Natural killer cell (primary cell): Measurements from ENCODE around the gene CAMK4. TPM values are rescaled to one million over a fixed set of nuclear protein-coding genes. Genes with fewer than 3 reads are reported as not detected.

ENCODE experiments used
- ATAC-seq, 3 donors: fragments of 150-1000 bp in 2 of 3; fragments of 200-7000 bp in 1 of 3; cut with Tn5 transposase; 1 replicate in 1 of 3; 2 replicates in 2 of 3; pipeline ENCODE4 v1.10.0; 2021; ENCODE audit warnings: mild to moderate bottlenecking in 2 of 3, moderate library complexity in 2 of 3
- DNase-seq, 2 donors: peaks; one replicate each; pipeline versions ENCODE4 v3.0.0 to v3.0.0-alpha.2; 2013 to 2021; ENCODE audit warnings: mixed read lengths in 1 of 2
- H3K27ac ChIP-seq: one replicate; pipeline ENCODE4 v1.5.1; 2013; ENCODE audit warnings: mild to moderate bottlenecking, low read length
- H3K27me3 ChIP-seq: one replicate; pipeline ENCODE4 v1.6.1; 2013; ENCODE audit warnings: low read length; ENCODE audit not compliant: control insufficient read depth, insufficient read depth
- H3K36me3 ChIP-seq: one replicate; pipeline ENCODE4 v1.6.1; 2013; ENCODE audit warnings: low read length; ENCODE audit not compliant: control insufficient read depth, insufficient read depth
- H3K4me1 ChIP-seq: one replicate; pipeline ENCODE4 v1.6.1; 2013; ENCODE audit warnings: low read length; ENCODE audit not compliant: control insufficient read depth, insufficient read depth
- H3K4me3 ChIP-seq: one replicate; pipeline ENCODE4 v1.5.1; 2013; ENCODE audit warnings: low read length
- H3K9me3 ChIP-seq: one replicate; pipeline ENCODE4 v1.6.1; 2013; ENCODE audit warnings: low read length; ENCODE audit not compliant: control insufficient read depth, insufficient read depth
- H3K27ac Mint-ChIP-seq, 2 donors: one replicate each; pipeline ENCODE4 v1.8.0; 2022; ENCODE audit warnings: mild to moderate bottlenecking in 2 of 2, mixed read lengths in 2 of 2, moderate library complexity in 1 of 2
- H3K27me3 Mint-ChIP-seq, 2 donors: one replicate each; pipeline ENCODE4 v1.8.0; 2022; ENCODE audit warnings: low read depth in 2 of 2, mixed read lengths in 2 of 2
- H3K36me3 Mint-ChIP-seq: one replicate; pipeline ENCODE4 v1.8.0; 2022; ENCODE audit warnings: mixed read lengths
- H3K4me1 Mint-ChIP-seq, 2 donors: one replicate each; pipeline ENCODE4 v1.8.0; 2022; ENCODE audit warnings: mixed read lengths in 2 of 2
- H3K4me3 Mint-ChIP-seq: one replicate; pipeline ENCODE4 v1.8.0; 2022; ENCODE audit warnings: mild to moderate bottlenecking, moderate library complexity, mixed read lengths
- H3K9me3 Mint-ChIP-seq, 2 donors: one replicate each; pipeline ENCODE4 v1.8.0; 2022; ENCODE audit warnings: mixed read lengths in 2 of 2
- CTCF ChIP-seq: fragments of 200-600 bp; IDR thresholded peaks from one replicate; pipeline ENCODE4 v1.8.0; 2022; ENCODE audit warnings: antibody characterized with exemption
- WGBS: methylation state at CpG from one replicate; pipeline ENCODE4 v1.1.7; 2013; ENCODE audit warnings: missing lambda C conversion rate; ENCODE audit not compliant: insufficient coverage; 5-methylcytosine and 5-hydroxymethylcytosine counted together
- intact Hi-C: fragments of 100-400 bp; cut with micrococcal nuclease; formaldehyde crosslinking; loops from one replicate; pipeline ENCODE4 v1.14.2; 2022
- total RNA-seq, 4 donors: library from RNA; stranded (reverse); fragments of 120-200 nt in 1 of 4; gene quantifications; one replicate each; pipeline versions ENCODE4 v1.2.3 to v1.2.4, GENCODE V29; 2013 to 2022

Gene CAMK4
- total RNA-seq, 3 donors from 2014 or later (not counting 1 experiment from before 2014, with no cell fraction given), result 0.80 to 7.9 (median 7.2) TPM

DNA sequence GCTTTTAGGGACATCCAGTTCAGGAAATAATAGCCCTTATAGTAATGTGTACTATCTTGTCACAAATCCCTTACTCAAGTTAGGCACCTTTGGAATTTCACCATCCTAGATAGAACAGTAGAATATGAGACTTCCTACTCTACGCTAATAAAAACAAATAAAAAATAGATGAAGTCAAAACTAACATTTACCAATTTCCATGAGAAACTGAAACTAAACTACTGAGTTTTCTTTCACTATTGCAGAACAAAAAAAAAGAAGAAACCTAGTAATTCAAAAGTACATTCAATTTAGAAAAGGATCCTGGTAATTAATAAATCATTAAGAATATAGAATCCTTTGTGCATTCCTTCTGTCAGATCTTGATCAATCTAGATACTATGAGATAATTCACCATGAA lies 274.2 kb downstream of the CAMK4 start:
- H3K4me3 ChIP-seq, result no peak overlapping the region
- H3K27ac ChIP-seq, result no peak overlapping the region
- peaks cover 12 to 17% of the 10 kb centered on the region in 2 donors for H3K4me1 Mint-ChIP-seq
- peak overlapping the region; percentile 14 for H3K4me3 Mint-ChIP-seq
- H3K36me3 ChIP-seq, result peaks cover 40% of the 10 kb centered on the region
- no peaks in the 10 kb centered on the region for H3K27me3 Mint-ChIP-seq
- DNase-seq, result no peak
- no peak for TF ChIP-seq CTCF
- no peaks in the 10 kb centered on the region for H3K4me1 ChIP-seq
- H3K27me3 ChIP-seq, result no peaks in the 10 kb centered on the region
- intact Hi-C loops, result no loop called here
- no peak for ATAC-seq
- no CpG with 5 or more reads among the region's 1 CpG for WGBS
- no peaks in the 10 kb centered on the region for H3K9me3 Mint-ChIP-seq
- H3K9me3 ChIP-seq, result no peaks in the 10 kb centered on the region
- peak overlapping the region; percentile 70 to 81 for H3K27ac Mint-ChIP-seq
- no peaks in the 10 kb centered on the region for H3K36me3 Mint-ChIP-seq

DNA sequence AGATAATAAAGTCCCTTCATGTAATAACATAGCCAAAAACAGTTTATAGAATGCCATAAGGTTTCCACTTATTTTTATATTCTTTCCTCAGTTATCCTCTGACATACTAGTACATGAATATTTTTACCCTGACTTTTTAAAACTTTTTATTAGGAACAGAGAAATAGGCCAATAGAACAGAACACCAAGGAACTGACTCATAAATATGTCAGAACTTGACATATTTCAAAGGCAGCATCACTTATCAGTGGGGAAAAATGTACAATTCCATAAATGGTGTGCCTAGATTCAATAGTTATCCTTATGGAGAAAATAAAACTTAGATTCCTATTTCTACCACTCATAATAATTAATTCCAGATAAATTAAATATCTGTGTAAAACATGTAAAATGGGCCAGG lies 278.8 kb downstream of the CAMK4 start:
- H3K27me3 ChIP-seq, result no peaks in the 10 kb centered on the region
- no peak for DNase-seq
- no peaks in the 10 kb centered on the region for H3K4me1 ChIP-seq
- Mint-ChIP-seq H3K27ac (no peak overlapping the region), H3K4me1 (peaks cover 26 to 33% of the 10 kb centered on the region in 2 donors), H3K4me3 (no peak overlapping the region), H3K9me3 (no peaks in the 10 kb centered on the region), H3K27me3 (no peaks in the 10 kb centered on the region), H3K36me3 (no peaks in the 10 kb centered on the region)
- H3K9me3 ChIP-seq, result no peaks in the 10 kb centered on the region
- no peak overlapping the region for H3K27ac ChIP-seq
- ATAC-seq, result no peak
- H3K36me3 ChIP-seq, result peaks cover 26% of the 10 kb centered on the region
- no peak overlapping the region for H3K4me3 ChIP-seq
- no peak for TF ChIP-seq CTCF
- intact Hi-C loops, result no loop called here

GRCh38 chr5:111505096-111505495 lies 280.9 kb downstream of the CAMK4 start:
- Histone ChIP-seq H3K4me3 (no peak overlapping the region), H3K27me3 (no peaks in the 10 kb centered on the region), H3K36me3 (peaks cover 11% of the 10 kb centered on the region), H3K27ac (no peak overlapping the region), H3K9me3 (no peaks in the 10 kb centered on the region), H3K4me1 (no peaks in the 10 kb centered on the region)
- ATAC-seq (no peak), DNase-seq (no peak)
- no peaks in the 10 kb centered on the region for H3K27me3 Mint-ChIP-seq
- 96% methylated on average over 1 of the region's 1 CpG for WGBS
- H3K36me3 Mint-ChIP-seq, result no peaks in the 10 kb centered on the region
- H3K9me3 Mint-ChIP-seq, result no peaks in the 10 kb centered on the region
- no peak for TF ChIP-seq CTCF
- H3K4me3 Mint-ChIP-seq, result no peak overlapping the region
- peaks cover 30 to 41% of the 10 kb centered on the region in 2 donors for H3K4me1 Mint-ChIP-seq
- peak overlapping the region; percentile 10 to 41 for H3K27ac Mint-ChIP-seq
- intact Hi-C loops, result no loop called here

- Histone ChIP-seq H3K4me1 (peaks cover 6% of the 10 kb centered on the region), H3K9me3 (no peaks in the 10 kb centered on the region), H3K36me3 (peaks cover 2% of the 10 kb centered on the region), H3K4me3 (no peak overlapping the region), H3K27ac (no peak overlapping the region), H3K27me3 (no peaks in the 10 kb centered on the region)
- Mint-ChIP-seq H3K36me3 (no peaks in the 10 kb centered on the region), H3K27ac (peak overlapping the region; percentile 56 to 62), H3K4me3 (no peak overlapping the region), H3K27me3 (no peaks in the 10 kb centered on the region), H3K4me1 (peaks cover 47 to 60% of the 10 kb centered on the region in 2 donors), H3K9me3 (no peaks in the 10 kb centered on the region)
- DNase-seq (no peak), ATAC-seq (no peak)
- no peak for TF ChIP-seq CTCF
- WGBS, result 81% methylated on average over 2 of the region's 4 CpGs
- intact Hi-C loops, result no loop called here
Measured at GRCh38 chr5:111507276-111507675, 283.1 kb downstream of the CAMK4 start.
